ENCODE results near the gene GRAMD1A. TPM values are rescaled to one million over a fixed set of nuclear protein-coding genes. Genes with fewer than 3 reads are reported as not detected.
"Not testable (repeated sequence)": the region's sequence is repeated elsewhere in the genome, so short reads cannot be mapped to it uniquely, and the experiment has no call there.

Gene GRAMD1A
- polyA plus RNA-seq, 6 donors from 2014 or later, result 10.4 to 29.3 (median 12.3) TPM

DNA sequence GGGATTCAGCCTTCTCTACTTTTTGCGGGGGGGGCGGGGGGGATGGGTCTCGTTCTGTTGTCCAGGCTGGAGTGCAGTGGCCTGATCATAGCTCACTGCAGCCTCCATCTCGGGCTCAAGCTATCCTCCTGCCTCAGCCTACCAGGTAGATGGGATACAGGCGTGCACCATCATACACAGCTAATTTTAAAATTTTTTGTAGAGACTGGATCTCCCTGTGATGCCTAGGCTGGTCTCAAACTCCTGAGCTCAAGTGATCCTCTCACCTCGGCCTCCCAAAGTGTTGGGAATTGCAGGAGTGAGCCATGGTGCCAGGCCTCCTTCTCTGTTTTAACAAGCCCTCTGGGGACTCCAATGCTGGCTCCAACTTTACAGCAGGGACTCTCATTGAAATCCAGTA is 35.5 kb upstream of the GRAMD1A start:
- Mint-ChIP-seq H3K27ac (no peak overlapping the region), H3K9me3 (peaks cover 22 to 62% (median 46%) of the 10 kb centered on the region in 7 donors), H3K4me3 (peak overlapping the region; percentile 72 to 92 (median 88)), H3K4me1 (peaks cover 30 to 34% (median 30%) of the 10 kb centered on the region in 3 donors), H3K27me3 (peaks cover 0 to 13% (median 5%) of the 10 kb centered on the region in 3 donors), H3K36me3 (peaks cover 27 to 28% of the 10 kb centered on the region in 2 donors)
- no peak for ATAC-seq (ENCODE audit: low read depth in 2 of 2)
- DNase-seq, result no peak

DNA sequence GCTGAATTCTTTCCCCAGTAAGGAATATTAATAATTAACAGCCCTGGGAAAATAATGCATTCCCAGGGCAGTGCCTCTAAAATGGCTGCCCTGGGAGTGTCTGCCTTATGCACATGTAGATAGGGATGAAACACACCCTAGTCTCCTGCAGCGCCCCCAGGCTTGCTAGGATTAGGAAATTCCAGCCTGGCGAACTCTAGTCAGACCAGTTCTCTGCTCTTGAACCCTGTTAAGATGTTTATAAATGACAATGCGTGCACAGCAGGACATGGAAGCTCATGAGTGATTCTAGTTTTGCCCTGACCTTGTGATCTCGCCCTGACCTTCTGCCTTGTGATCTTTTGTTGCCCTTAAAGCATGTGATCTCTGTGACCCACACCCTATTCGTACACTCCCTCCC is 34.6 kb upstream of the GRAMD1A start:
- Mint-ChIP-seq H3K36me3 (peaks cover 18% of the 10 kb centered on the region in 2 donors), H3K4me1 (peaks cover 26 to 28% (median 27%) of the 10 kb centered on the region in 3 donors), H3K9me3 (peaks cover 13 to 54% (median 37%) of the 10 kb centered on the region in 7 donors), H3K27ac (peak overlapping the region in 1 of 6 donors; percentile 80), H3K4me3 (peak overlapping the region in 7 of 8 donors; percentile 24 to 89 (median 77)), H3K27me3 (peaks cover 4 to 13% (median 5%) of the 10 kb centered on the region in 3 donors)
- DNase-seq; ATAC-seq (ENCODE audit: low read depth in 2 of 2): not testable (repeated sequence)

DNA sequence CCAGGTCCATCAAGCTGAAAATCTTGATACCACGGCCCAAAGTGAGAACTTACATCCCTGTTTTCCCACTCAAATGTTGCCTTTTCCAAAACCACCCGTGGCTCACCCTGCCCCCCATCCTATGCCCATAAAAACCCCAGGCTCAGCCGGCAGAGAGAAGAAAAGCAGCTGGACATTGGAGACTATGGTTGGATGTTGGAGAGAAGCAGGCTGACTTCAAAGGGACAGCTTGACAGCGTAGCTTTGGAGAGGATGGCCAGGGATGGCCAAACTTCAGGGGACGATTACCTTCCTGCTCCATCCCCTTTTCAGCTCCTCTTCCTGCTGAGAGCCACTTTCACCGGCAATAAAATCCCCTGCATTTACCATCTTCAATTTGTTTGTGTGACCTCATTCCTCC is 32.6 kb upstream of the GRAMD1A start:
- Mint-ChIP-seq H3K4me3 (peak overlapping the region in 1 of 8 donors; percentile 9), H3K9me3 (peaks cover 5 to 34% (median 20%) of the 10 kb centered on the region in 7 donors), H3K27ac (peak overlapping the region in 1 of 6 donors; percentile 64), H3K27me3 (peaks cover 5 to 13% (median 8%) of the 10 kb centered on the region in 3 donors), H3K36me3 (peaks cover 0 to 6% of the 10 kb centered on the region in 2 donors), H3K4me1 (peaks cover 8 to 11% (median 10%) of the 10 kb centered on the region in 3 donors)
- ATAC-seq (ENCODE audit: low read depth in 2 of 2) (no peak), DNase-seq (no peak)

DNA sequence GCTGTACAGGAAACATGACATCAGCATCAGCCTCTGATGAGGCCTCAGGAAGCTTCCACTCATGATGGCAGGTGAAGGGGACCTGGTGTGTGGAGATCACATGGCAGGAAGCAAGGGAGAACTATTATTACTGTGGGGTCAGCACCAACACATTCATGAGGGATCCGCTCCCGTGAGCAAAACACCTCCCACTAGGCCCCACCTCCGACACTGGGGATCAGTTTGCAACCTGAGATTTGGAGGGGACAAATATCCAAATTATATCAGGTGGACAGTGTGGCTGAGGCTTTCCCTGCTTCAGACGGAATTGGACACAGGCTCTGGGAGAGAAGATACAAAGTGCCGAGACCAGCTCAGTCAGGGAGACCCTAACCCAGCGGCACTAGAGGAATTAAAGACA is 30.4 kb upstream of the GRAMD1A start:
- peaks cover 5 to 28% (median 16%) of the 10 kb centered on the region in 7 donors for H3K9me3 Mint-ChIP-seq
- H3K4me3 Mint-ChIP-seq, result no peak overlapping the region
- H3K27me3 Mint-ChIP-seq, result peaks cover 8 to 13% (median 10%) of the 10 kb centered on the region in 3 donors
- DNase-seq (no peak), ATAC-seq (ENCODE audit: low read depth in 2 of 2) (no peak)
- H3K4me1 Mint-ChIP-seq, result peaks cover 8 to 9% (median 8%) of the 10 kb centered on the region in 3 donors
- H3K36me3 Mint-ChIP-seq, result no peaks in the 10 kb centered on the region
- no peak overlapping the region for H3K27ac Mint-ChIP-seq

DNA sequence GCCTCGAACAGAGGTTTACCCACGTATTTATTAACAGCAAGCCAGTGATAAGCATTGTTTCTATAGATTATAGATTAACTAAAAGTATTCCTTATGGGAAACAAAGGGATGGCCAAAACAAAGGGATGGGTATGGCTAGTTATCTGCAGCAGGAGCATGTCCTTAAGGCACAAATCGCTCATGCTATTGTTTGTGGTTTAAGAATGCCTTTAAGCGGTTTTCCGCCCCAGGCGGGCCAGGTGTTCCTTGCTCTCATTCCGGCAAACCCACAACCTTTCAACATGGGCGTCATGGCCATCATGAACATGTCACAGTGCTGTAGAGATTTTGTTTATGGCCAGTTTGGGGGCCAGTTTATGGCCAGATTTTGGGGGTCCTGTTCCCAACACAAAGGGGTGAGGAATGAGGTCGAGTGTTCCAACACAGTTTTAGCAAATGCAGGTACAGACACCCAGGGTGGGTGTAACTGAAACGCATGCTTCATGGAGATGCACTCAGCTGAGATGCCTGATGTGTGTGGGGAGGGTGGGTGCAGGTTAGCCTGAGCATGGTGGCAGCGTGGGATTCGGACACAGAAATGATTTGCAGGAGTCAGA is 29.8 kb upstream of the GRAMD1A start:
- Mint-ChIP-seq H3K9me3 (peaks cover 5 to 28% (median 16%) of the 10 kb centered on the region in 7 donors), H3K27ac (peak overlapping the region in 1 of 6 donors; percentile 34)

DNA sequence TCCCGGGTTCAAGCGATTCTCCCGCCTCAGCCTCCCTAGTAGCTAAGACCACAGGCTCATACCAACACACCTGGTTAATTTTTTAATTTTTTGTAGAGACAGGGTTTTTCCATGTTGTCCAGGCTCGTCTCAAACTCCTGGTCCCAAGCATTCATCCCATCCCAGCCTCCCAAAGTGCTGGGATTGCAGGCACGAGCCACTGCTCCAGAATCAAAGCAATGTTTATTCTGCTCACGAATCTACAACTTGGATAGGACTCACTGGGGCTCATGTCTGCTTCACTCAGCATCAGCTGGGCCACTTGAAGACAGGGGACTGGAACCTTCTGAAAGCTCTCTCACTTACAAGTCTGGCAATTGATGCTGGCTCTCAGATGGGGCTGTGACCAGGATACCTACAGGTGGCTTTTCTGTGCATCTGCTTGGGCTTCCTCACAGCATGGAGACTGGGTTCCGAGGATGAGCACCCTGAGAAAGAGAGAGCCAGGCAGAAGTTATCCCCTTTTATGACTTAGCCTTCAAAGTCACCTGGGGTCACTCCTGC is 27.9 kb upstream of the GRAMD1A start:
- peaks cover 5 to 20% (median 13%) of the 10 kb centered on the region in 7 donors for H3K9me3 Mint-ChIP-seq
- DNase-seq (no peak), ATAC-seq (ENCODE audit: low read depth in 2 of 2) (no peak)
- H3K36me3 Mint-ChIP-seq, result peaks cover 0 to 5% of the 10 kb centered on the region in 2 donors
- H3K27ac Mint-ChIP-seq, result peak overlapping the region in 1 of 6 donors; percentile 66
- H3K4me3 Mint-ChIP-seq, result no peak overlapping the region
- peaks cover 8 to 13% (median 10%) of the 10 kb centered on the region in 3 donors for H3K27me3 Mint-ChIP-seq
- H3K4me1 Mint-ChIP-seq, result peaks cover 8 to 10% (median 9%) of the 10 kb centered on the region in 3 donors

More for the DNA sequence above, 29.8 kb upstream of the GRAMD1A start:
- H3K36me3 Mint-ChIP-seq; DNase-seq; ATAC-seq (ENCODE audit: low read depth in 2 of 2); H3K4me3 Mint-ChIP-seq: not testable (repeated sequence)
- Mint-ChIP-seq H3K4me1 (peaks cover 8 to 10% (median 9%) of the 10 kb centered on the region in 3 donors), H3K27me3 (peaks cover 8 to 13% (median 10%) of the 10 kb centered on the region in 3 donors)

DNA sequence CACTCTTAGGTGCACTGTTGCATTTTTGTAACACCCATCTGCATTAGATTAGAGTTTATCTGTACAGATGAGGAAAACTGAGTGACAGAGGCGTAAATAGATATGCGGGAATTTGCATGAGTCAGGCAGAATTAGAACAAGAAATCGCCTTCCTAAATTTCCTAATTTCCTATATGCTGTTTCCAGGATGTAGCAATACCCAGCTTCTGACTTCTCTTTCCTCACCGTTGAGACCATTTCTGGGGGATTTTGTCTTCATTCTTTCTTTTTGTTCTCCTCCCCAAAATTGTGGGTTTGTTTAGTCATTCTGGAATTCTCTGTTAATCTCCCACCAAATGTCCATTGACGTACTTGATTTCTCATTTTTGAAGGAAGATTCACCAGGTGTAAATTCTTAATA is 25.5 kb upstream of the GRAMD1A start:
- Mint-ChIP-seq H3K4me1 (peaks cover 8 to 10% (median 9%) of the 10 kb centered on the region in 3 donors), H3K27me3 (peaks cover 6 to 17% (median 8%) of the 10 kb centered on the region in 3 donors), H3K27ac (peak overlapping the region in 1 of 6 donors; percentile 28), H3K9me3 (peaks cover 0 to 5% (median 0%) of the 10 kb centered on the region in 7 donors), H3K36me3 (peaks cover 0 to 5% of the 10 kb centered on the region in 2 donors), H3K4me3 (no peak overlapping the region)
- no peak for DNase-seq
- ATAC-seq (ENCODE audit: low read depth in 2 of 2), result no peak

DNA sequence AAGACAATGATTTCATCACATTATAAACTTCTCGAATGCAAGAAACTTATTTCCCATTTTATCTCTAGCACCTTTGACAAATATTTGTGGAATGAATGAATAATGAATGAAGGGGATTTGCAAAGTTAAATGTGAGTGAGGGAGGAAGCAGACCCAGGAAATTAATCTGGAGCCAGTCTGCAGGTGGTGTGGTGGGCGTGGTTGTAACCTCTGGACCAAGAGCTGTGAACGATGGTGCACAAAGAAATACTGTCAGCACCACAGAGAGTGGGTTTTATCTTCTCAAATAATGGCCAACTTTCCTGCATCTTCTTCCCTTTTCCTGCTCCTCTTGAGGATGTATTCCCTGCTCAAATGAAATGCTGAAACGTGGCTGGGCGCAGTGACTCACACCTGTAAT is 25.1 kb upstream of the GRAMD1A start:
- peak overlapping the region in 1 of 6 donors; percentile 28 for H3K27ac Mint-ChIP-seq
- H3K4me3 Mint-ChIP-seq, result no peak overlapping the region
- peaks cover 9 to 21% (median 11%) of the 10 kb centered on the region in 3 donors for H3K27me3 Mint-ChIP-seq
- ATAC-seq (ENCODE audit: low read depth in 2 of 2), result no peak
- DNase-seq, result no peak
- H3K4me1 Mint-ChIP-seq, result peaks cover 8 to 10% (median 9%) of the 10 kb centered on the region in 3 donors
- H3K9me3 Mint-ChIP-seq, result peaks cover 0 to 5% (median 0%) of the 10 kb centered on the region in 7 donors
- H3K36me3 Mint-ChIP-seq, result peaks cover 0 to 5% of the 10 kb centered on the region in 2 donors

DNA sequence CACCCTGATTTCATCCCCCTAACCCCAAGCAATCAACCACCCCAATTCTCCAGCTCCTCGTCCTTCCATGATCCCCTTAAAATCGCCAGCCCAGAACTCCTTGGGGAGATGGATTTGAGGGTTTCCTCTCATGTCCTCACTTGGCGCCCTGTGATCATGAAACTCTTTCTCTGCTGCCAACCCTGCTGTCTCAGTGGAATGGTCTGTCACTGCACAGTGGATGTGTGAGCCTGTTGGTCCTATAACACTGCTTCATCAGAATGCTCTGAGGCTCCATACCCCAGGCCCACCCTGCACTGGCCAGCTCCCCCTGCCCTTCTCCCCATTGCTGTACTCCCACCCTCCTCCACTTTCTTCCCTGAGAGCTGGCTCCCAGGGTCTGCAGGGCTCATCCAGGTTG is 23.5 kb upstream of the GRAMD1A start:
- peaks cover 8 to 10% (median 9%) of the 10 kb centered on the region in 3 donors for H3K4me1 Mint-ChIP-seq
- peak overlapping the region in 1 of 6 donors; percentile 35 for H3K27ac Mint-ChIP-seq
- no peak for DNase-seq
- H3K27me3 Mint-ChIP-seq, result peaks cover 11 to 14% (median 13%) of the 10 kb centered on the region in 3 donors
- peaks cover 0 to 5% of the 10 kb centered on the region in 2 donors for H3K36me3 Mint-ChIP-seq
- no peak overlapping the region for H3K4me3 Mint-ChIP-seq
- ATAC-seq (ENCODE audit: low read depth in 2 of 2), result no peak
- H3K9me3 Mint-ChIP-seq, result peaks cover 0 to 5% (median 0%) of the 10 kb centered on the region in 7 donors

DNA sequence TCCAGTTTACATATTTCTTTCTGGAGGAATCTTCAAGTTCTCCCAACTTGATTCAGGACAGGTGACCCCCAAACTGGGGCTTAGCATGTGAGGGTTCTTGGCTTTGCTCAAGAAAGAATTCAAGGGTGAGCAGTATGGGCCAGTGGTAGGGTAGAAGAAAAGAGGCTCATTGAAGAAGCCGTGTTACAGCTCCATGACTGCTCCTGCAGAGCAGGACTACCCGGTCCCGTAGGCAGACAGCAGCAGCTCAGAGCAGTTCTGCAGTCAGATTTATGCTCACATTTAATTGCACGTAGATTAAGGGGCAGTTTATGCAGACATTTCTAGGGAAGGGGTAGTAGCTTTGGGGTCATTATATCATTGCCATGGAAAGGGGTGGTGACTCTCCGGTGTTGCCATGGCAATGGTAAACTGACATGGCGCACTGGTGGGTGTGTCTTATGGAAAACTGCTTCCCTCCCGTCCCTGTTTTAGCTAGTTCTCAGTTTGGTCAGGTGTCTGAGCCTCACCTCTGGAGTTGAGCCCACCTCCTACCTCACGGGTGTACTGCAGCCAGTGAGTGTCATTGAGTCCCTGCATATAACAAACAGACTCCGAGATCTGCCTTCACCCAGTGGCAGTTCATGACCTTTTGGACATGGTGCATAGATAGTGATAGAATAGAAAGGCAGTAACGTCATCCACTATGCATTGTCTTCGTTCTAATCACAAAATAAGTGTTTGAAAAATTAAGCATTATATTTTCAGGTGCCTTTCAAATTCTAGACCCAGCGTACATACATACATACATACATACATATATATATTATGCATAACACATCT is 20.1 kb upstream of the GRAMD1A start:
- peaks cover 8 to 16% (median 14%) of the 10 kb centered on the region in 3 donors for H3K27me3 Mint-ChIP-seq
- H3K4me1 Mint-ChIP-seq, result peaks cover 0 to 4% (median 0%) of the 10 kb centered on the region in 3 donors
- no peak for ATAC-seq (ENCODE audit: low read depth in 2 of 2)
- no peak for DNase-seq
- H3K27ac Mint-ChIP-seq, result no peak overlapping the region
- peaks cover 0 to 5% (median 2%) of the 10 kb centered on the region in 7 donors for H3K9me3 Mint-ChIP-seq
- H3K4me3 Mint-ChIP-seq, result no peak overlapping the region
- peaks cover 0 to 5% of the 10 kb centered on the region in 2 donors for H3K36me3 Mint-ChIP-seq

DNA sequence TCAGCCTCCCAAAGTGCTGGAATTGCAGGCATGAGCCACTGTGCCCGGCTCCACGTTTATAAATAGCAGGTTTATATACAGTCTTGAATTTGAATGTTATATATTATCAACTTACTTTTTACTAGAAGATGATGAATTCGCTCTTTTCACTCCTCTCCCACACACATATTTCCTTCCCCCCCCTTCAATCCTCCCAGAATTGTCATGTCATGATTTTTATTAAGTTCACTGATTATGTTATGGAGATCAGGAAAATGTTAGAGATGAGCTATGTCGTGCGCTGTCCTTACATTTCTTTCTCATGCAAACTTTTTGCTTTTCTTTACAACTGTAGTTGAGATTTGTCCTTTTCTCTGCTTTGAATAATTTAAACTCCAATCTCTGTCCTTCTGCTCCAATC is 17.8 kb upstream of the GRAMD1A start:
- H3K4me3 Mint-ChIP-seq, result no peak overlapping the region
- peaks cover 0 to 3% (median 0%) of the 10 kb centered on the region in 7 donors for H3K9me3 Mint-ChIP-seq
- H3K27me3 Mint-ChIP-seq, result peaks cover 8 to 16% (median 14%) of the 10 kb centered on the region in 3 donors
- H3K36me3 Mint-ChIP-seq, result no peaks in the 10 kb centered on the region
- no peak for DNase-seq
- H3K4me1 Mint-ChIP-seq, result peaks cover 4 to 12% (median 5%) of the 10 kb centered on the region in 3 donors
- no peak overlapping the region for H3K27ac Mint-ChIP-seq
- ATAC-seq (ENCODE audit: low read depth in 2 of 2), result no peak

DNA sequence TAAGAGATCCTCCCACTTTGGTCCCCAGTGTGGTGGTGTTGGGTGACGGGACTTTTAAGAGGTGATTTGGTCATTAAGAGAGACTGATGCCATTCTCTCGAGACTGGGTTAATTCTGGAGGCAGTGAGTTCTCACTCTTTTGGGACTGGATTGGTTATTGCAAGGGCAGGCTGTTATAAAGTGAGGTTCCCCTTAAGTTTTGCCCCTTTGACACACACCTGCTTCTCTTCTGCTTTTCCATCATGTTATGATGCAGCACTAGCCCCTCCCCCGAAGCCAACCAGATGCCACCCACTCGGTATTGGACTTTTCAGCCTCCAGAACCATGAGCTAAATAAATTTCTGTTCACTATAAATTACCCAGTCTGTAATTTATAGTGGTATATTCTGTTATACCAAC is 16.3 kb upstream of the GRAMD1A start:
- Mint-ChIP-seq H3K4me1 (peaks cover 4 to 12% (median 5%) of the 10 kb centered on the region in 3 donors), H3K36me3 (no peaks in the 10 kb centered on the region), H3K27ac (no peak overlapping the region), H3K4me3 (no peak overlapping the region), H3K9me3 (peaks cover 0 to 3% (median 0%) of the 10 kb centered on the region in 7 donors), H3K27me3 (peaks cover 8 to 16% (median 14%) of the 10 kb centered on the region in 3 donors)
- ATAC-seq (ENCODE audit: low read depth in 2 of 2) (peak; percentile 52 to 55), DNase-seq (no peak)

DNA sequence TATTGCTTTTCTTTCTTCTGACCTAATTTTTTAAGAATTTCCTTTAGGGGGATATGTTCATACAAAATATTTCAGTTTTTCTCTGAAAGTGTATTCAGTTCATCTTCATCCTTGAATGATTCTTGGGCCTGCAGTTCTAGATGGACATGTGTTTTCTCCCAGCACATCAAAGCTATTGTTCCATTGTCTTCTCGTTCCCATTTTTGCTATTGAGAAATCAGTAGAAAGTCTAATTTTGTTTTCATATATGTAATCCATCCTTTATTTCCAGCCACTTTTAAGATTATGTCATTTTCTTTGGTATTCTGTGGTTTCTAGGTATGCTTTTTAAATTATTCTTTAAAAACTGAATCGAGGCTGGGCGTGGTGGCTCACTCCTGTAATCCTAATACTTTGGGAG is 15.8 kb upstream of the GRAMD1A start:
- H3K4me1 Mint-ChIP-seq, result peaks cover 4 to 12% (median 5%) of the 10 kb centered on the region in 3 donors
- H3K9me3 Mint-ChIP-seq, result peaks cover 0 to 3% (median 0%) of the 10 kb centered on the region in 7 donors
- H3K4me3 Mint-ChIP-seq, result no peak overlapping the region
- H3K27ac Mint-ChIP-seq, result peak overlapping the region in 1 of 6 donors; percentile 54
- DNase-seq (no peak), ATAC-seq (ENCODE audit: low read depth in 2 of 2) (no peak)
- no peaks in the 10 kb centered on the region for H3K36me3 Mint-ChIP-seq
- peaks cover 8 to 12% (median 8%) of the 10 kb centered on the region in 3 donors for H3K27me3 Mint-ChIP-seq
